Right lobe of liver (tissue), 4 donors: ENCODE measurements around the gene HSPB9.

Experiments used
- POLR2A ChIP-seq: fragments of 450-650 bp; IDR thresholded peaks from one replicate; pipeline ENCODE4 v1.6.1; 2017; ENCODE audit warnings: antibody characterized with exemption, mild to moderate bottlenecking
- TF ChIP-seq, protein P1 (sequence below), 4 donors: fragments of 200-600 bp in 3 of 4; fragments of 450-650 bp in 1 of 4; IDR thresholded peaks; one replicate each; pipeline versions ENCODE4 v1.5.1 to v1.8.0; 2016 to 2022; ENCODE audit warnings: antibody characterized with exemption in 4 of 4, mild to moderate bottlenecking in 2 of 4
- donor health status: DM: no; HTN: no; CAD: no.
- donor health status: DM: no; HTN: no; CAD: no.
- donor health status: DM: no; HTN: yes; CAD: no.

DNA sequence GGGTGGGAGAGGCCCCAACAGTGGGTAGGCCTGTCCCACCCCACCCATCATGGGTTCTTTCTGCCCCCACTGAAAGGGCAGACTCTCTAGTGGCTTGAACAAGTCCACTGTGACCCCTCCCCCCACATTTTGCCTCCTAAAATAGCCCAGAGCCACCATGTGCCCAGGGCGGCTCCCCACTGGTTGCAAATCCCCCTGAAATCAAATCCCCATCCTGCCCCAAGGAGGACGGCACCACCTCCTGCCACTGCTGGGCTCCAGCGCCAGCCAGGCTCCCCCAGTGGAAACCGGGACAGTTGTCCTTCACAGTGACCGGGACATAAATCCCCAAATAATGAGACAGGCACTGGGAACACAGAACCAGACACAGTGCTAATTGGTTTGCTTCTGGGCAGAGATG, 44.8 kb upstream of the HSPB9 start:
- TF ChIP-seq, protein P1, sequence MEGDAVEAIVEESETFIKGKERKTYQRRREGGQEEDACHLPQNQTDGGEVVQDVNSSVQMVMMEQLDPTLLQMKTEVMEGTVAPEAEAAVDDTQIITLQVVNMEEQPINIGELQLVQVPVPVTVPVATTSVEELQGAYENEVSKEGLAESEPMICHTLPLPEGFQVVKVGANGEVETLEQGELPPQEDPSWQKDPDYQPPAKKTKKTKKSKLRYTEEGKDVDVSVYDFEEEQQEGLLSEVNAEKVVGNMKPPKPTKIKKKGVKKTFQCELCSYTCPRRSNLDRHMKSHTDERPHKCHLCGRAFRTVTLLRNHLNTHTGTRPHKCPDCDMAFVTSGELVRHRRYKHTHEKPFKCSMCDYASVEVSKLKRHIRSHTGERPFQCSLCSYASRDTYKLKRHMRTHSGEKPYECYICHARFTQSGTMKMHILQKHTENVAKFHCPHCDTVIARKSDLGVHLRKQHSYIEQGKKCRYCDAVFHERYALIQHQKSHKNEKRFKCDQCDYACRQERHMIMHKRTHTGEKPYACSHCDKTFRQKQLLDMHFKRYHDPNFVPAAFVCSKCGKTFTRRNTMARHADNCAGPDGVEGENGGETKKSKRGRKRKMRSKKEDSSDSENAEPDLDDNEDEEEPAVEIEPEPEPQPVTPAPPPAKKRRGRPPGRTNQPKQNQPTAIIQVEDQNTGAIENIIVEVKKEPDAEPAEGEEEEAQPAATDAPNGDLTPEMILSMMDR (IDR thresholded peaks at IDR 0.05), result no peak
- TF ChIP-seq POLR2A, result no peak
